ENCODE results near the gene ZNF512.
"Not testable (repeated sequence)": the region's sequence is repeated elsewhere in the genome, so short reads cannot be mapped to it uniquely, and the experiment has no call there.

Gene ZNF512

GRCh38 chr2:27582695-27583389, at the start of gene ZNF512:
Gene ZNF512, plus strand, starts transcription at chr2:27583042. Its CDS starts 71 bp downstream, at chr2:27583113.
- peak; percentile 57 for DNase-seq

GRCh38 chr2:27537287-27537686, 45.6 kb upstream of the ZNF512 start:
- DNase-seq: no peak

- DNase-seq: not testable (repeated sequence)
These were observed 43.9 kb upstream of the ZNF512 start for GRCh38 chr2:27538839-27539450.

GRCh38 chr2:27539649-27540048, 43.2 kb upstream of the ZNF512 start:
- not testable (repeated sequence) for DNase-seq

GRCh38 chr2:27544143-27544821, 38.6 kb upstream of the ZNF512 start:
- DNase-seq: no peak

- DNase-seq: no peak
These were observed 37.3 kb upstream of the ZNF512 start for GRCh38 chr2:27545348-27546141.

- DNase-seq: no peak
These were observed 33.5 kb upstream of the ZNF512 start for GRCh38 chr2:27549303-27549702.

- no peak for DNase-seq
These were observed 31.3 kb upstream of the ZNF512 start for GRCh38 chr2:27551514-27551913.

- DNase-seq: no peak
These were observed 29.9 kb upstream of the ZNF512 start for GRCh38 chr2:27552941-27553340.

- DNase-seq: not testable (repeated sequence)
These were observed 28.4 kb upstream of the ZNF512 start for GRCh38 chr2:27554451-27554850.

GRCh38 chr2:27559228-27559627, 23.6 kb upstream of the ZNF512 start:
- no peak for DNase-seq

GRCh38 chr2:27561060-27561459, 21.8 kb upstream of the ZNF512 start:
- DNase-seq: no peak

- no peak for DNase-seq
These were observed 16.2 kb upstream of the ZNF512 start for GRCh38 chr2:27566628-27567027.

GRCh38 chr2:27569398-27569797, 13.4 kb upstream of the ZNF512 start:
- DNase-seq: no peak

GRCh38 chr2:27571197-27571596, 11.6 kb upstream of the ZNF512 start:
- no peak for DNase-seq

- DNase-seq: no peak
These were observed 11.2 kb upstream of the ZNF512 start for GRCh38 chr2:27571681-27572080.

GRCh38 chr2:27572439-27572838, 10.4 kb upstream of the ZNF512 start:
- DNase-seq: no peak

- no peak for DNase-seq
These were observed 9.8 kb upstream of the ZNF512 start for GRCh38 chr2:27572998-27573429.

GRCh38 chr2:27573452-27573851, 9.4 kb upstream of the ZNF512 start:
- no peak for DNase-seq

GRCh38 chr2:27581417-27582128, 1.3 kb upstream of the ZNF512 start:
- DNase-seq: no peak

GRCh38 chr2:27582129-27582694, 630 bp upstream of the ZNF512 start:
- DNase-seq: no peak

GRCh38 chr2:27583390-27583915, 611 bp downstream of the ZNF512 start:
- peak; percentile 25 for DNase-seq
